GM08714 (cell line): Measurements from ENCODE around the gene IFRD2.
"Not testable (repeated sequence)": the region's sequence is repeated elsewhere in the genome, so short reads cannot be mapped to it uniquely, and the experiment has no call there.

Experiments used
- H3K4me3 ChIP-seq: fragments of 200-500 bp; sonication (Bioruptor generic); 2 replicates; pipeline ENCODE4 v1.5.1; 2014; ENCODE audit warnings: mild to moderate bottlenecking, low read length, inconsistent platforms
- ZNF274 ChIP-seq: IDR thresholded peaks from 2 replicates; pipeline ENCODE4 v1.6.1; 2012; ENCODE audit warnings: mild to moderate bottlenecking, low read depth, low read length

The IFRD2 gene

DNA sequence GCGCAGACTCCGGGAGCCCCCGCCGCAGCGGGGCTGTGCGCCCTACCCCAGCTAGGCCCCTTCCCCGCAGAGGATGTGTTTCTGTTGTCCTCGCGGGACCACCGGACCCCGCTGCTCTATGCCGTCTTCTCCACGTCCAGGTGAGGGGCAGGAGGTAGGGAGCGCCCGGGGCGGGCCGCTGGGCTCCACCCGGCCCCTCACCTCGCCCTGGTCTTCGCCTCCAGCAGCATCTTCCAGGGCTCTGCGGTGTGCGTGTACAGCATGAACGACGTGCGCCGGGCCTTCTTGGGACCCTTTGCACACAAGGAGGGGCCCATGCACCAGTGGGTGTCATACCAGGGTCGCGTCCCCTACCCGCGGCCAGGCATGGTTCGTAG, 18.6 kb downstream of the IFRD2 start:
- no peak for TF ChIP-seq ZNF274

DNA sequence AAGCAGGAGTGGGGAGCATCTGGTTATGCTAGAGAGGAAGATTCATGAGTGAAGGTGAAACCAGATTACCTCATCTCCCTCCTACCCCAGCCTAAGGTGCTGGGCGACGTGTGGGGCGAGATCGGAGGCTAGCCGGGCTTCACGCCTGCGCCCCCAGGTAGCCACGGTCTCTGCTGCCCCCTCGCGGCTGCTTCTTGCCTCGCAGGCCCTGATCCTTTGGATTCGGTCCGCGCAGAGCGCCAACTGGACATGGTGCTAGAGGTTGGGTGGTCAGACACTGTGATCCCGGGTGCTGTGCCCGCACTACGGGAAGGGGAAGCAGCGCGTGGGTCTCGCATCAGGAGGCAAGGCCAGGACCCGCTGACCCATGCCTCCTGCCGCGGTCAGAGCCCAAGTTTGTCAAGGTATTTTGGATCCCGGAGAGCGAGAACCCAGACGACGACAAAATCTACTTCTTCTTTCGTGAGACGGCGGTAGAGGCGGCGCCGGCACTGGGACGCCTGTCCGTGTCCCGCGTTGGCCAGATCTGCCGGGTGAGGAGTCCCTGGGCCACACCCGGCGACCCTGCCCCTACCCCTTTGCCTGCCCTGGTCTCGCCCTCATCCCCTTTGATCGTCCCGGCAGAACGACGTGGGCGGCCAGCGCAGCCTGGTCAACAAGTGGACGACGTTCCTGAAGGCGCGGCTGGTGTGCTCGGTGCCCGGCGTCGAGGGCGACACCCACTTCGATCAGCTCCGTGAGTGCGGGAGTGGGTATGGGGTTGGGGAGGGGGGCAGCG, 19.1 kb downstream of the IFRD2 start:
- H3K4me3 ChIP-seq: no peak overlapping the region
- no peak for TF ChIP-seq ZNF274

More for the DNA sequence above, 18.6 kb downstream of the IFRD2 start:
- H3K4me3 ChIP-seq: no peak overlapping the region

DNA sequence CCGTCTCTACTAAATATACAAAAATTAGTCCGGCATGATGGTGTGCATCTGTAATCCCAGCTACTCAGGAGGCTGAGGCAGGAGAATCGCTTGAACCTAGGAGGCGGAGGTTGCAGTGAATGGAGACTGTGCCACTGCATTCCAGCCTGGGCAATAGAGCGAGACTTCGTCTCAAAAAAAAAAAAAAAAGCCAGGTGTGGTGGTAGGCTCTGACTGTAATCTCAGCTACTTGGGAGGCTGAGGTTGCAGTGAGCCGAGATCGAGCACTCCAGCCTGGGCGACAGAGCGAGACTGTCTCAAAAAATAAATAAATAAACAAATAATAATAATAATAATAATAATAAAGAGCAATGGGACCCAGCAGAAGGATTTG, 19.7 kb downstream of the IFRD2 start:
- H3K4me3 ChIP-seq: not testable (repeated sequence)

DNA sequence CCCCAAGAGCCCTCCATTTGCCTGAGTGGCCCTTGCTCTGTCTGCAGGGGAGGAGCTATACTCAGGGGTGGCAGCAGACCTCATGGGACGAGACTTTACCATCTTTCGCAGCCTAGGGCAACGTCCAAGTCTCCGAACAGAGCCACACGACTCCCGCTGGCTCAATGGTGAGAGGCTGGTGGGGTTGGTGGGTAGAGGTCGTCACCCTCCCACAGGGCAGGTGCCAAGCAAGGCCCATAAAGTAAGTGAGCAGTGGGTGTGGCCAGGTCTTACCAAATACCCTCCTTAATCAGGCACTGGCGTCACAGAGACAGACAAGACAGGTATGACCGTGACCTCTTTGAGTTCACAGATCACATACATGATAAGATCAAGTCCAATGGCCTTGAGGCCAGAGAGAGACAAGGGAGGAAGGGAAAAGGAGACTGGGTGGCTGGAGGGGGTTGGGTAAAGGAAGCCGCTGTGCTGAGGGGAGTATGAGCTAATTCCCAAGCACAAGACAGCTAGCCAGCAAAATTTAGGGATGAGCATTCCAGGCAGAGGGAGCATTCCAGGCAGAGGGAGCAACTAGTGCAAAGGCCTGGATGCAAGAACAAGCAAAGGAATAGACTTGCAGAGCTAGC, 20.8 kb downstream of the IFRD2 start:
- no peak overlapping the region for H3K4me3 ChIP-seq
- TF ChIP-seq ZNF274: no peak

DNA sequence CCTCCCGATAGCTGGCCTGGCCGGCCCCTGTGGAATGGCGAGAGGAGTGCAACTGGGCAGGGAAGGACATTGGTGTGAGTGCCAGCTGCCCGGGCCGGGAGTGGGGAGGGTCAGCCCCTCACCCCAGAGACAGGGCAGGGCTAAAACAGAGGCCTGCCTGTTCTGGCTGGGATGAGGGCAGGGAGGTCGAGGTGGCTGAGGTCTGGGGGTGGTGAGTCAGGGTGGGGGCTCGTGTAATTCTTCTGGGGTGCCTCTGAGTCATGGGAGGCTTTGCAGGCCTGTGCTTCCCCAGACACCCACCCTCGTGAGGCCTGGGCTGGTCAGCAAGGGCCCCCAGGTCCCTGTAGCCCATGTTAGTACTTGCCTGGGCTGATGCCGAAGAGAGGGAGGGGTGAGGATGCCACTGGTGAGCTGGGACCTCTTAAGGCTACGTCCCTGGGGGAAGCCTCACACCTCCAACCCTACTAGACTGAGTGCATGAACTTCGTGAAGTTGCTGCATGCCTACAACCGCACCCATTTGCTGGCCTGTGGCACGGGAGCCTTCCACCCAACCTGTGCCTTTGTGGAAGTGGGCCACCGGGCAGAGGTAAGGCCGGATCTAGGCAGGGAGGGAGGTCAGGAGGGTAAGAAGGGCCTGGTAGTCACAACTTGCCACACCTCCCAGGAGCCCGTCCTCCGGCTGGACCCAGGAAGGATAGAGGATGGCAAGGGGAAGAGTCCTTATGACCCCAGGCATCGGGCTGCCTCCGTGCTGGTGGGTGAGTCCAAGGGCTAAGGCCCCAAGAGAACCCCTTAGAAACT, 21.6 kb downstream of the IFRD2 start:
- H3K4me3 ChIP-seq: no peak overlapping the region
- TF ChIP-seq ZNF274: no peak

DNA sequence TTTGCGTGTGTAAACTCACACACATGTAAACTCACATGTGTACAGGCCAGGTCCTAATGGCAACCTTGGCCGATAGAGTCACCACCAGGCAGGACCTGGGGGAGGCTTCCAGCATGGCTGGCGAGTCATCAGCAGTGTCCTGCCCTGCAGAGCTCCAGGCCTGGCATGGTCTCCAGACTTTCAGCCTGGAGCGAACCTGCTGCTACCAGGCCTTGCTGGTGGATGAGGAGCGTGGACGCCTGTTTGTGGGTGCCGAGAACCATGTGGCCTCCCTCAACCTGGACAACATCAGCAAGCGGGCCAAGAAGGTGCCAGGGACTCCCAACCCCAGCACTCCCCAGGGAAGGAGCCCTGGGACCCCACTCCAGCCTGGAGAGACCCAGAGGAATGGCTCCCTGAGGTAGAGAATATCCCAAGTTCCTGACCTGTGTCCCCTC, 22.2 kb downstream of the IFRD2 start:
- no peak for TF ChIP-seq ZNF274
- no peak overlapping the region for H3K4me3 ChIP-seq

DNA sequence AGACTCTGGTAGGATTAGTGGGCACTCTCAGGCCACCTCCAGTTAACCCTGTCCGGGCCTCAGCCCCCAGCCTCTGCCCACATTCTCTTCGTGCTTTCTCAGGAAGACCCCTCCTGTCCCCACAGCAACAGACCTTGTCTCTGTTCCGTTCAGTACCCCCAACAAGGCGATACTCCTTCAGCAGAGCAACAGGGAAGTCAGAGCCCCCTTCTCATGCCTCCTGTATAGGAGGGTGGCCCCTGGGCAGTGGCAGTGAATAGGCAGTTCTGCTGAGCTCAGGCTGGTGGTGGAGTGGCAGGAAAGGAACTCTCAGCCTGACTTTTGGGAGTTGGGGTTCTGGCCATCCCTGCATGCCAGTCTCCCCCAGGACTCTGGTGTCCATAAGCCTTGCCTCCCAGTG, 22.8 kb downstream of the IFRD2 start:
- TF ChIP-seq ZNF274: no peak
- no peak overlapping the region for H3K4me3 ChIP-seq

DNA sequence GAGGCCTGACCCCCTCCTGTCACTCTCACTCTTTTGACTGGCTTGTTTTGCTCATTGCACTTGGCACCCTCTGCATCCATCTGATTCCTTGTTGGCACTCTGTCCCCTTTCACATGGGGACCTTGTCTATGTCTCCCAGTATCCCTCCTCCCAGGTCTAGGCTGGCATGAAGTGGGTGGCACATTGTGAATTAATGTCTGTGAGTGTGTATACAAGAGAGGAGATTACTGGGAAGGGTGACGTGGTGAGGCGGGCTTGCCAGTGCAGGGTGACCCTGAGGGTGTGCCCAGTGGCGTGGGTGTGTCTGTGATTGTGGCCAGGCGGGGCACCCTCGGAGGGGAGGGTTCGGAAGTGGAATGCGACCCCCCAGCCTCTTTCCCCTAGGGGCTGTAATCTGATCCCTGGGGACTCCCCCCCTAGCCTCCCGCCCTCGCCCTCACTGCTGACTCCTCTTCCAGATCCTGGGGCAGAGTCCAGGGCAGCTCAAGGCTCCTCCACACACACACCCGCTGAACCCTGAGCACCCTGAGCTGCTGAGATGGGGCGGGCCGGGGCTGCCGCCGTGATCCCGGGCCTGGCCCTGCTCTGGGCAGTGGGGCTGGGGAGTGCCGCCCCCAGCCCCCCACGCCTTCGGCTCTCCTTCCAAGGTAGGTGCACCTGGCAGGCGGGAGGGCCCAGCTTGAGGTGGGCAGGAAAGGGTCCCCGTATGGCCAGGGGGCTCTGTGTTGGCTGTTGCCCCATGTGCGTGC, 23.4 kb downstream of the IFRD2 start, which contains the start of gene SEMA3B:
Gene SEMA3B, plus strand, starts transcription at position 445 of the 749 bp plus-strand sequence. Its CDS starts 94 bp downstream, at position 539.
- no peak for TF ChIP-seq ZNF274
- H3K4me3 ChIP-seq: no peak within 1 kb of the TSS

DNA sequence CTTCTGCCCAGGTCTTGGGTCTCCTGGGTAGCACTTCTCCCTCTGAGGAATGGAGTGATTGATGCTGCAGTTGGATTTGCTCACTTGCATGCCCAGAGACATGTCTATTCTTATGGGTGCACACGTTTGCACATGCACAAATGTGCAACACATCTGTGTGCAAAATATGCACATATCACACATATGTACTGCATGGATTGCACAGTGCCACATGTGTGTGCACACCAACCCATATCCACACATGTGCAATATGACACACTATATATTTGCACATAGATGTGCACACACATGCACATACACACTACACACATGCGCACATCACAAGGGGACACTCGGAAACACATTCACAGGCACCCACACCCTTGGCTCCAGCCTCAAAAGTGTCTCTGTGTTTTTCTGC, 24.0 kb downstream of the IFRD2 start:
- no peak overlapping the region for H3K4me3 ChIP-seq
- no peak for TF ChIP-seq ZNF274

DNA sequence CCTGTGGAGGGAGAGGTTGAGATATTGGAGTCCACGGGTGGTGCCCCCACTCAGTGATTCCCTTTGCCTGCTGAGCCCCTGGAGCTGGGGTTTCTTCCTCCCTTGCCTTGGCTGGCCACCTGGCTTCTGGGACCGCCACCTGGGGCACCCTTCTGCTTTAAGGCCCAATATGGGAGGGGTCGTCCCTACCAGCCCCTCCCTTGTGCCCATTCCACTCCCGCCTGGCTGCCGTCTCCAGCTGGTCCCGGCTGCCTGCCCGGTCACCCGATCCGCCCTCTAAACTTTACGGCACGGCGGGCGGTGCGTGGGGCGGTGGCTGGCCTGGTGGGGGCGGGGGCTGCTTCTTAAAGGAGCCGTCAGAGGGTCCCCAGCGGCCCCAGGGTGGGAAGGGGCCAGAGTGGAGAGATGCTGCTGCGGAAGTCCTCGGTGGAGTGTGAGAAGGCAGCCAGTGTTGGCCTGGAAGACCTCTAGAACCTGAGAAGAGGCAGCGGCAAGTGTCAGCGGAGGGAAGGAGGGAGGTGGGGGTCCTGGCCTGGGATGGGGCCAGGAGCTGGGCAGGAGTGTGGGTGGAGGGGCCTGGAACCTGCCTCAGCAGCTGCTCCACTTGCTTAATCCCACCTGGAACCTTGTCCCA, 24.8 kb downstream of the IFRD2 start:
- no peak overlapping the region for H3K4me3 ChIP-seq
- no peak for TF ChIP-seq ZNF274

DNA sequence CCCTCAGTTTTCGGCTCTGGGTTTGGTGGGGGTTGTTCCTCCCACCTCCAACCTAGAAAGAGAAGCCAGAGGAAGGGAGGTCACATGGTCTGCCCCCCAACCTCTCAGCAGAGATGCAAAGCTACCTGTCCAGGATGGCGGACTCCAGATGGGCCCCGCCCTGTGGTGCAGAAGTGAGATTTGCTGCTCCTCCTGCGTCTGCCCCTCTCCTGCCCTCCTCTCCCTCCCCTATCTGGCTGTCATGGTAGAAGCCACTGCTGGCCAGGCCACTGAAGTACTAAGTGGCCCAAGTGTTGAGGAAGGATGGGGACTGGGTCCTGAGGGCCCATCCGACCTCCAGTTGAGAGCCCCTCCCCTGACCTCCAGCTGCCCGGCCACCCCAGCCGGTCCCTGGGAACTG, 25.4 kb downstream of the IFRD2 start:
- TF ChIP-seq ZNF274: no peak
- H3K4me3 ChIP-seq: no peak overlapping the region

DNA sequence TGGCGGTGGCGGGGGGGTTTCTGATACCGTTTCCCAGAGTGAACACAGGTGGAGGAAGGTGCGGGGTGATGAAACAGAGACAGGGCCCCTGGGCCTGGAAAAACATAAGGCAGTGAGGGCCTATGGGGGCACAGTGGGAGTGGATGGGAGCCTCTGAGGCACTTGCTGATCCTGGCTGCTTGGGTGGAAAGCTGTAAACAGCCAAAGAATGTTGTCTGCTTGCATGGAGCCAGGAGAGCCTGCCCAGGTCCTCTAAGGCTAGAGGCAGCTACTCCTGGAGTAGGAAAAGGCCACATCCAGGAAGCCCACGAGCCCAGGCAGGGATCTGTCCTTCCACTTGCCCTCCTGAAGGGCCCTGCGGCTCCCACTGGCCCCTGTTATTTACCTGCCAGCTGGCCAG, 26.2 kb downstream of the IFRD2 start:
- no peak for TF ChIP-seq ZNF274
- H3K4me3 ChIP-seq: no peak overlapping the region

DNA sequence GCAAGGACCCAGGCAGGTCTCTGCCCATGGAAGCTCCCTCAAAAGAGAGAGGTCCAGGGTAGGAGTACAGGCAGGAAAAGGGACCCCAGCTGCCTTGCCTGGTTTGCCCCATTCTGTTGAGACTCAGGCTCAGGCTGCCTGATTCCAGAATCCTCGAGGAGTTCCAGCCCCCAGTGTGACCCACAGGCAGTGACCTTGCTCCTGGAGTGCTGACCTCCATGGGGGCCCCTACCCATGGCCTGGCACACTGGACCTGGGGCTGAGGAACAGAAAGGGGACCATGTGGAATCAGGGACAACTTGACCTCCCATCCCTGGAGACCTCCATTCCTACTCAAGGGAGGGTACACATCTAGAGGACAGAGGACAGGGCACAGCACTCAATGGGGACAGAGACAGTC, 26.7 kb downstream of the IFRD2 start:
- no peak for TF ChIP-seq ZNF274
- H3K4me3 ChIP-seq: no peak overlapping the region
